ENCODE data around the gene EPHA2.

The EPHA2 gene

DNA sequence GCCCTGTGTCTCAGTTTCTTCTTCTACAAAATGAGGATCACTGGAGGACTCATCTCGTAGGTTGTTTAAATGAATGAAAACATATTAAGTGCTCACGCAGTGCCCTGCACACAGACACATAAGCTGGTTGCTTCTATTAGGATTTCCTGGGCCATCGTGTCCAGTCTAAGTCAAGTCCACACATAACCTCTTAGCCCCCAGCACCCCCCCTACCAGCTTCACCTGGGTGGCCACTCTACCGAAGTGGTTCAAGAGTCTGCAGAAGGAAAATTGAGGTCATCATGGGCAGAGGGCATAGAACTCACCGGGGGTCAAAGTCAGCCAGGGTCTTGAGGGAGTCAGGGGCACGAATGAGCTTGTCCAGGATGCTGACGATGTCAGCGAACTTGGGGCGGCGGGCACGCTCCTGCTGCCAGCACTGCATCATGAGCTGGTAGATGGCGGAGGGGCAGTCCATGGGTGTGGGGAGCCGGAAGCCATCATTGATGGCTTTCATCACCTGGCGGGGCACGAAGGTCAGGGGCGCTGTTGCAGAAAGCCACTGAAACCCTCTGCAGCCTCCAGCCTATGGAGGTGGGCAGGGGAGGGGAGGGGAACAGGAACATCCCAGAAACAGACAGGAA is 25.8 kb downstream of the EPHA2 start:
- Histone ChIP-seq H3K27me3 (ENCODE audit: control insufficient read depth in 1 of 2, insufficient read depth in 2 of 2, low read length in 2 of 2) (no peaks in the 10 kb centered on the region), H3K9me3 (ENCODE audit: control insufficient read depth in 2 of 2, low read length in 2 of 2) (no peaks in the 10 kb centered on the region), H3K4me1 (ENCODE audit: control insufficient read depth, insufficient read depth, low read length) (peaks cover 5% of the 10 kb centered on the region), H3K27ac (ENCODE audit: low read length) (no peak overlapping the region), H3K36me3 (ENCODE audit: control insufficient read depth in 2 of 2, insufficient read depth in 2 of 2, low read length in 2 of 2) (peaks cover 17 to 24% of the 10 kb centered on the region in 2 donors), H3K9ac (ENCODE audit: low read length in 2 of 2) (no peak overlapping the region), H3K4me3 (ENCODE audit: low read length in 2 of 2) (no peak overlapping the region)

DNA sequence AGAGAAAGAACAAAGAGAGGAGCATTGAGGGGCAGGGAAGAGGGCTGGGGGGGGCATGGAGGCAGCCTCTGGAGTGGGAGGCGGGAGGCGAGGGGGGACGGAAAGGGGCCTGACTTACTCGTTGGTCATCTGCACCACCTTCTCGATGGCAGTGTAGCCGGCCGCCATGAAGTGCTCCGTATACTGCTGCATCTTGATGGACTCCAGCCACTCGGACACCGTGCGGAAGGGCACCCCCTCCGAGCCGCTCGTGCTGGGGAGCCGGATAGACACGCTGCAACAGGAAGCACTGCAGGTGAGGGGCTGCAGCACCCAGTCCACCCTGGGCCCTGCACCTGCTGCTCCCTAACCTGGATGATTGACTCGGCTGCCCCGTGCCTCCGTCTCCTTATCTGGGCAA is 26.6 kb downstream of the EPHA2 start:
- no peaks in the 10 kb centered on the region for H3K9me3 ChIP-seq (ENCODE audit: control insufficient read depth in 2 of 2, low read length in 2 of 2)
- peaks cover 15 to 28% of the 10 kb centered on the region in 2 donors for H3K36me3 ChIP-seq (ENCODE audit: control insufficient read depth in 2 of 2, insufficient read depth in 2 of 2, low read length in 2 of 2)
- no peak overlapping the region for H3K4me3 ChIP-seq (ENCODE audit: low read length in 2 of 2)
- H3K4me1 ChIP-seq (ENCODE audit: control insufficient read depth, insufficient read depth, low read length) = peaks cover 5% of the 10 kb centered on the region
- no peaks in the 10 kb centered on the region for H3K27me3 ChIP-seq (ENCODE audit: control insufficient read depth in 1 of 2, insufficient read depth in 2 of 2, low read length in 2 of 2)
- H3K27ac ChIP-seq (ENCODE audit: low read length) = no peak overlapping the region
- no peak overlapping the region for H3K9ac ChIP-seq (ENCODE audit: low read length in 2 of 2)

DNA sequence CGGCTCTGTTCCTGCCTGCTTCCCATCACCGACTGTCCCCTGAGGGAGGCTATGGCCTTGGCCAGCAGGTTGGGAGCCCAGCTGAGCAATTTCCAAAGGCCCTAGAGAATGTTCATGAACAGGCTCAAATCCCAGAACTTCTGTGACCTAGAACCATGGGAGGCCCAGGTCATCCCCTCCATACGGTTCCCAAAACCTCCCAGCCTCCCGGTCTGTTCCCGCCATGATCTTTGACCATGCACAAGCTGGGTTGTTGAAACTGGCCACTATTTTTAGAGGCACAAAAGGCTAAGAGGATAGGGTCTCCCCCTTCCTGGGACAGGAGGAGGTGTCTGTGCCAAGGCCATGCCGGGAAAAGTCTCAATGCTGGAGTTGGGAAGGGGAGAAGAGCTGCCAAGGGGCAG is 27.5 kb downstream of the EPHA2 start:
- no peak overlapping the region for H3K4me3 ChIP-seq (ENCODE audit: low read length in 2 of 2)
- peaks cover 12 to 28% of the 10 kb centered on the region in 2 donors for H3K36me3 ChIP-seq (ENCODE audit: control insufficient read depth in 2 of 2, insufficient read depth in 2 of 2, low read length in 2 of 2)
- H3K27ac ChIP-seq (ENCODE audit: low read length) = no peak overlapping the region
- peaks cover 5% of the 10 kb centered on the region for H3K4me1 ChIP-seq (ENCODE audit: control insufficient read depth, insufficient read depth, low read length)
- H3K27me3 ChIP-seq (ENCODE audit: control insufficient read depth in 1 of 2, insufficient read depth in 2 of 2, low read length in 2 of 2) = no peaks in the 10 kb centered on the region
- no peaks in the 10 kb centered on the region for H3K9me3 ChIP-seq (ENCODE audit: control insufficient read depth in 2 of 2, low read length in 2 of 2)
- H3K9ac ChIP-seq (ENCODE audit: low read length in 2 of 2) = no peak overlapping the region

DNA sequence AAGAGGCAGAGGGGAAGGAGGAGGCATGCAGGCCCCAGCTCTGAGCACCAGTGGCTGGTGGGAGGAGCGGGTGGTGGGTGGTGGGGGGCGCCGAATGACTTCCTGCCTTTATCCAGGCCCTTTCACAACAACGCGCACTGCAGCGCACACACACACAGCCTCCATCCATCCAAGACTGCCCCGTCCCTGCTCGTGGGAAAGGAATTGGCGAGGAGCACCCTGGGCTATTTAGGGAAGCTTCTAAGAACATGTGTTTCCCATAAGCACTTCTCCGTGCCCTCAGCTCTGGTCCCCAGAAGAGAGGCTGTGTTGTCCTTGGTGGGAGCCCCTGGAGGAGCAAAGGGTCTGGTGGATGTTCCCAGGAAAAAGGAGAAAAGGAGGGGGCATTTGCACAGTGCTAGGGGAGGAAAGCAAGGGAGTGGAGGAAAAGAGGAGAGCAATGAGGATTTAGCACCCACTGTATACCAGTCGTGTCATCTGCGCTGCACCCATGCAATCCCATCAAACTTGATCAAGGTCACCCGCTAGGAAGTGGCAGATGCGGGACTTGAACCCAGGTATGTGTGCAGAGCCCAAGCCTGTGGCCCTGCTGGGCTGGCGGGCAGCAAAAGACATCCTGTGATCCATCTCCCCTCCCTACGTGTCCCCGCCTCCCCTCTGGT is 28.1 kb downstream of the EPHA2 start:
- Histone ChIP-seq H3K9ac (ENCODE audit: low read length in 2 of 2) (no peak overlapping the region), H3K27ac (ENCODE audit: low read length) (no peak overlapping the region), H3K9me3 (ENCODE audit: control insufficient read depth in 2 of 2, low read length in 2 of 2) (no peaks in the 10 kb centered on the region), H3K27me3 (ENCODE audit: control insufficient read depth in 1 of 2, insufficient read depth in 2 of 2, low read length in 2 of 2) (no peaks in the 10 kb centered on the region), H3K4me1 (ENCODE audit: control insufficient read depth, insufficient read depth, low read length) (peaks cover 5% of the 10 kb centered on the region), H3K4me3 (ENCODE audit: low read length in 2 of 2) (no peak overlapping the region), H3K36me3 (ENCODE audit: control insufficient read depth in 2 of 2, insufficient read depth in 2 of 2, low read length in 2 of 2) (peaks cover 8 to 25% of the 10 kb centered on the region in 2 donors)

DNA sequence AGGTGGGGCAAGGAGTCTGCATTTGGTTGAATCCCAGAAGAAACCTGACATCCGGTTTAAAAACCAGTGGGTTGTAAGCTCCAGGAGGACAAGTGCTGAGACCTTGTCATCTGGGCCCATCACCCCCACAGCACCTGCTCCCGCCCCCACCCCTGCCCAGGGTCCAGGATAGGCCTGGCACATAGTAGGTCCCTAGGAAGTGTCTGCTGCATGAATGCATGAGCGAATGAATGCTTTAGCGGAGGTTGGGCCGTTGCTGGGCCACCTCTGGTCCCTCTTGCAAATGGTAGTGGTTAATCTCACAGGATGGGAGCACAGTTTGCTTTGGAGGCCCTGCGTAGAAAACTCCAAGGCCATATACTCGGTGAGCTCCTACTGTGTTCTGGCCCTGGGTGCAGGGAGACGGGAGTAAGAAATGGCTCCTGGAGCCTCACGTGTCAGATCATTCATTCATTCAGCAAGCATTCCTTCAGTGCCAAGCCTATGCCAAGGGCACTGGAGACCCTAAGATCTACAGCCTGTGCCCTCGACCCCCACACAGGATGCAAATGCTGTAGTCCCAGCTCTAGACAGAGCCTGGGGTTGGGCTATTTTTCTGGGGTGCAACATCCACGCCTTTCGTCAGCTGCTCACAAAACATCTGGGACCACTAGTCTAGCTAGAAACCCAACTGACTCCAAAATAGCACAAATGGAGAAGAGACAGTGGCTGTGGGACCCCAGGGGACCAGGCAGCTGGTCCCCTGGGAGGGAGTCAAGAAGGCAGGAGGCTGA is 28.9 kb downstream of the EPHA2 start:
- Histone ChIP-seq H3K4me1 (ENCODE audit: control insufficient read depth, insufficient read depth, low read length) (peaks cover 5% of the 10 kb centered on the region), H3K36me3 (ENCODE audit: control insufficient read depth in 2 of 2, insufficient read depth in 2 of 2, low read length in 2 of 2) (peaks cover 7 to 21% of the 10 kb centered on the region in 2 donors), H3K4me3 (ENCODE audit: low read length in 2 of 2) (no peak overlapping the region), H3K9ac (ENCODE audit: low read length in 2 of 2) (no peak overlapping the region), H3K27me3 (ENCODE audit: control insufficient read depth in 1 of 2, insufficient read depth in 2 of 2, low read length in 2 of 2) (no peaks in the 10 kb centered on the region), H3K27ac (ENCODE audit: low read length) (no peak overlapping the region), H3K9me3 (ENCODE audit: control insufficient read depth in 2 of 2, low read length in 2 of 2) (no peaks in the 10 kb centered on the region)

DNA sequence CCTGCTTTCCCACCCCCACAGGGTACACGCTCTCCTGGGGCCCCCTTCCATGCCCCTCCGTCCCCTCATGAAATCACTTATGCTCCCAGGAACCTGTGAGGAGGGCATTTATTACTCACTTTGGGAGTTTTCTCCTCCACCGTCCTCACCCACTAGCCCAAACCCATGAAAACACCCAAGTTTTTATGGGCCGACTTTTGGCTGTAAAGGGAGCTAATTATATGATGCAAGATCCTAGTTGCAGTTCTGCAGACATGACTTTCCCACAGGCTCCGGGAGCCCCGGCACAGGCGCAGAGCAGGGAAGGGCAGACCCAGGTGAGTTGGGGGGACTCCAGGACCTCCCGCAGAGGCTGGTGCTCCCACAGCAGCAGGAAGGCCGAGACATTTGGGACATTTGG is 29.7 kb downstream of the EPHA2 start:
- Histone ChIP-seq H3K27ac (ENCODE audit: low read length) (no peak overlapping the region), H3K4me1 (ENCODE audit: control insufficient read depth, insufficient read depth, low read length) (peaks cover 5% of the 10 kb centered on the region), H3K36me3 (ENCODE audit: control insufficient read depth in 2 of 2, insufficient read depth in 2 of 2, low read length in 2 of 2) (peaks cover 3 to 18% of the 10 kb centered on the region in 2 donors), H3K9me3 (ENCODE audit: control insufficient read depth in 2 of 2, low read length in 2 of 2) (no peaks in the 10 kb centered on the region), H3K27me3 (ENCODE audit: control insufficient read depth in 1 of 2, insufficient read depth in 2 of 2, low read length in 2 of 2) (no peaks in the 10 kb centered on the region), H3K4me3 (ENCODE audit: low read length in 2 of 2) (no peak overlapping the region), H3K9ac (ENCODE audit: low read length in 2 of 2) (no peak overlapping the region)

DNA sequence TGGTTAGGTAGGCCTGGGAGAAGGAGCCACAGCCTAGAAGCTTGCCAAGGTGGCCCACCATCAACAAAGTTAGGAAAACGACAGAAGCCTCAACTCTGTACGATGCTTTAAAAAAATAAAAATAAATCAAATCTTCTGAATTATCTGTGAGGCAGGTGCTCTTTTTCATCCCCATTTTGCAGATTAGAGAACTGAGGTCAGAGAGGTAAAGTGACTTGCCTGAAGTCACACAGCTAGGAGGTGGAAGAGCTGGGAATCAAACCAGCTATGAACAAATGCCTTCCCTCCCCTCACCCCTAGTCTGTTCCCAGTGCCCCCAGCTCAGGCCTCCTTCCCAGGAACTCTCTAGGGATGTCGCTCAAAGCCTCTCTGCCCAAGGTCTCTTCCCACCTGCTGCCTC is 30.4 kb downstream of the EPHA2 start:
- H3K4me3 ChIP-seq (ENCODE audit: low read length in 2 of 2) = no peak overlapping the region
- H3K9me3 ChIP-seq (ENCODE audit: control insufficient read depth in 2 of 2, low read length in 2 of 2) = no peaks in the 10 kb centered on the region
- no peak overlapping the region for H3K9ac ChIP-seq (ENCODE audit: low read length in 2 of 2)
- no peak overlapping the region for H3K27ac ChIP-seq (ENCODE audit: low read length)
- peaks cover 5% of the 10 kb centered on the region for H3K4me1 ChIP-seq (ENCODE audit: control insufficient read depth, insufficient read depth, low read length)
- H3K27me3 ChIP-seq (ENCODE audit: control insufficient read depth in 1 of 2, insufficient read depth in 2 of 2, low read length in 2 of 2) = no peaks in the 10 kb centered on the region
- peaks cover 0 to 14% of the 10 kb centered on the region in 2 donors for H3K36me3 ChIP-seq (ENCODE audit: control insufficient read depth in 2 of 2, insufficient read depth in 2 of 2, low read length in 2 of 2)

DNA sequence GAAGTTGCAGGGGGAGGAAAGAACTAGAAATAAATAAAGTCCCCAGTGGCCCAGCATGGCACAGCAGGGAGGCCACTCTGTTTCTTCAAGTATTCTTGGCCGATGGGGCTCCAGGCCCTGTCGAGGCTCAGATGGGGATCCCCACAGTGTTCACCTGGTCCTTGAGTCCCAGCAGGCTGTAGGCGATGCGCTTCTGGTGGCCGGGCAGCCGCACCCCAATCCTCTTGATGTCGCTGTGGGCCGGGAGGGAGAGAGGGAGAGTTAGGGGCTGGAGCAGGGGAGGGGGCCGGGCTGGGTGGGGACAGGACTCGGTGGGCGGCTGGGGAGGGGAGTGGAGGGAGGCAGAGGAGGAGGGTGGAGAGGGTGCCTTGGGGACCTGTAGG is 30.8 kb downstream of the EPHA2 start:
- no peaks in the 10 kb centered on the region for H3K9me3 ChIP-seq (ENCODE audit: control insufficient read depth in 2 of 2, low read length in 2 of 2)
- no peak overlapping the region for H3K27ac ChIP-seq (ENCODE audit: low read length)
- H3K27me3 ChIP-seq (ENCODE audit: control insufficient read depth in 1 of 2, insufficient read depth in 2 of 2, low read length in 2 of 2) = no peaks in the 10 kb centered on the region
- H3K36me3 ChIP-seq (ENCODE audit: control insufficient read depth in 2 of 2, insufficient read depth in 2 of 2, low read length in 2 of 2) = peaks cover 0 to 12% of the 10 kb centered on the region in 2 donors
- H3K4me1 ChIP-seq (ENCODE audit: control insufficient read depth, insufficient read depth, low read length) = peaks cover 5% of the 10 kb centered on the region
- no peak overlapping the region for H3K4me3 ChIP-seq (ENCODE audit: low read length in 2 of 2)
- H3K9ac ChIP-seq (ENCODE audit: low read length in 2 of 2) = no peak overlapping the region

DNA sequence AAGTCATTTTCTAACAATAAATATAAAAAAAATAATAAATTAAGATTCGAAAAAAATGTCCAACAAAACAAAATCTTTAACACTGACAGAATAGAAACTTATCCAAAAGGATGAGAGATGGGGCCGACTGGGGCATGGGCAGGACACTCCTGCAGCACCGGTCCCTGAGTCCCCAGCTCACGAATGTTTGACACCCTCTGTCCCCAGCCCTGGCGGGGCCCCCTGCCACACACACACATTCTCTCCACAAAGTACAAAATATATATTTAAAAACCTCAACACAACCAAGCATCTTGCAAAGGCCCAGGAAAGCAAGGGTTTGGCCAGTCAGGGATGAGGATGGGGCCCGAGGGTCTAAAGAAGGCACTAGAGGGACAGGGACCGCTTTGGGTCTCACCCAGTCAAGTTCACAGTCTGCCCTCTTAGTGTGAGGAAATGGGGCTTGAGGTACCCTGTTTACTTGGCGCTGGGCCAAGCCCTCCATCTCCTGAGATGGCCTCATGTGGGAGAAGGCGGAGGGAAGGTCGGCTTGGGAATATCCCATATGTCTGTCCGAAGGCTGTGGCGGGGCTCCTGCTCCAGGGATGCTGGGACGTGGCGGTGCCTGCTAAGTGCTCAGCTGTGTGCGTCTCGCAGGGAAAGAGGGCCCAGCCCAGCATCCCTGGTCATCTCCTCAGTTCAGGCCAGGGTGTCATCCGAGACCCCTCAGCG is 31.3 kb downstream of the EPHA2 start:
- Histone ChIP-seq H3K36me3 (ENCODE audit: control insufficient read depth in 2 of 2, insufficient read depth in 2 of 2, low read length in 2 of 2) (peaks cover 0 to 10% of the 10 kb centered on the region in 2 donors), H3K9ac (ENCODE audit: low read length in 2 of 2) (no peak overlapping the region), H3K27ac (ENCODE audit: low read length) (no peak overlapping the region), H3K4me3 (ENCODE audit: low read length in 2 of 2) (no peak overlapping the region), H3K27me3 (ENCODE audit: control insufficient read depth in 1 of 2, insufficient read depth in 2 of 2, low read length in 2 of 2) (no peaks in the 10 kb centered on the region), H3K4me1 (ENCODE audit: control insufficient read depth, insufficient read depth, low read length) (peaks cover 5% of the 10 kb centered on the region), H3K9me3 (ENCODE audit: control insufficient read depth in 2 of 2, low read length in 2 of 2) (no peaks in the 10 kb centered on the region)

DNA sequence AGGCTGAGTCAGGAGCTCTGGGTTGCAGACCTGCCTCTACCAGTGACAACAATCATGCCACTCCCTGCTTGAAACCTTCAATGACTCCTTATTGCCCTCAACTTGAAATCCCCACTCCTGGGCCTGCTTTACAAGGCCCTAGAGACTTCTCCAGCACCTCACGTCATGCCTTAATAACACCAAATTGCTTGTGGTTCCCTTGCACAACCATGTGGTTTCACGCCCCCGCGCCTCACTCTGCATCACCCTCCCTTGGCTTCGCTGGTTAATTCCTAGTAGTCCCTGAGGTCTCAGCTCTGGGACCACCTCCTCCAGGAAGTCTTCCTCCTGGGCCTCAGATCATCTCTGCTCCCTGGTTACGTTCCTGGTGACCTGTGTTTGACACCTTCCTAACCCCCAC is 33.0 kb downstream of the EPHA2 start:
- H3K27ac ChIP-seq (ENCODE audit: low read length) = no peak overlapping the region
- peaks cover 0 to 6% of the 10 kb centered on the region in 2 donors for H3K36me3 ChIP-seq (ENCODE audit: control insufficient read depth in 2 of 2, insufficient read depth in 2 of 2, low read length in 2 of 2)
- H3K9me3 ChIP-seq (ENCODE audit: control insufficient read depth in 2 of 2, low read length in 2 of 2) = no peaks in the 10 kb centered on the region
- no peak overlapping the region for H3K4me3 ChIP-seq (ENCODE audit: low read length in 2 of 2)
- H3K9ac ChIP-seq (ENCODE audit: low read length in 2 of 2) = no peak overlapping the region
- no peaks in the 10 kb centered on the region for H3K27me3 ChIP-seq (ENCODE audit: control insufficient read depth in 1 of 2, insufficient read depth in 2 of 2, low read length in 2 of 2)
- peaks cover 2% of the 10 kb centered on the region for H3K4me1 ChIP-seq (ENCODE audit: control insufficient read depth, insufficient read depth, low read length)
